HL-60/S4 (cell line): ENCODE measurements around the gene MCTS1.
"Not testable (repeated sequence)": the region's sequence is repeated elsewhere in the genome, so short reads cannot be mapped to it uniquely, and the experiment has no call there.

Experiments
- in situ Hi-C: fragments of 300-500 bp; cut with MboI; formaldehyde crosslinking; loops from 2 replicates; pipeline ENCODE4 v1.14.3; 2022; ENCODE audit warnings: low sequenced_read_pairs

The MCTS1 gene

GRCh38 chrX:120603707-120604360, at the start of gene MCTS1:
TSS of gene MCTS1 (plus strand) at chrX:120604101. CDS start at chrX:120604237, 136 bp downstream.
- in situ Hi-C loops, result no loop called here

GRCh38 chrX:120556251-120556650, 47.6 kb upstream of the MCTS1 start:
- in situ Hi-C loops, result no loop called here

DNA sequence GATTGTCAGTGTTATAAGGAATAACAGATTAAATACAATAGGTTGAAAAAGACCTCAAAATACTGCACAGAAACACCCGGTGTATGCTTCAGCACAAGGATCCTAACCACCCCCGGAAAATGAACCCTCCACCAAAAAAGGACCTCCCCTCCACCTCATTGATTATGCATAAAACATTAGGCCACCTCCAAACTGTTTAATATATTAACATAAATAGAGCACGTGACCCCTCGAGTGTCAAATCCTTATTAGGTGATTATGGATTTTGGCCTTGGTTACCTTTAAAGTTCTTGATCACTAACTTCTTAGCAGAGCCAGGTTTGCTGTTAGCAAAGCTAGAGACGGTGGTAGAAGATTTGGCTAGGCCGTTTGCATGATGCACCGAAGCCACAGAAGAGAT, 44.1 kb upstream of the MCTS1 start:
- in situ Hi-C loops, result no loop called here

DNA sequence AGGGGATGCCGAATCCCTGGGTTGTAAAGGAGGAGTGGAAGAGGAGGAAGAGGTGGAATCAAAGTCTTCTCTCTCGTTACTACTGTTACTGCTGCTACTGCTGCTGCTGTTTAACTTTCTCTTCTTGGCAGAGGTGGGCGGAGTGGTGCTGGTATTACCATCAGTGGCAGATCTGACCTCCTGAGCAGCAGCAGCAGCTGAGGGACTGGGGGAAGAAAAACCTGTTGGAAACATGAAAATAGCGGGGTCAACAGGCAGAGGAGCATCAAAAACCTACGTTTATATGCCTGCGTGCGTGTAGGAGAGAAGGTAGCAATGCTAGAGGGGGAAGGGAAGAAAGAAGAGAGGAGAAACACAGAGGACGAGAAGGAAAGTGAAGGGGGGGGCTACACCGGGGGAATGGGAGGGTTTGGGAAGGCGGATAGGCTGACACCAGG, 43.5 kb upstream of the MCTS1 start:
- in situ Hi-C loops, result no loop called here

- in situ Hi-C loops, result no loop called here
Observed at GRCh38 chrX:120560842-120561633, 42.9 kb upstream of the MCTS1 start, which contains the start of gene CUL4B. TSS of gene CUL4B (minus strand) at chrX:120560962. CDS start at chrX:120560638, 324 bp downstream.

DNA sequence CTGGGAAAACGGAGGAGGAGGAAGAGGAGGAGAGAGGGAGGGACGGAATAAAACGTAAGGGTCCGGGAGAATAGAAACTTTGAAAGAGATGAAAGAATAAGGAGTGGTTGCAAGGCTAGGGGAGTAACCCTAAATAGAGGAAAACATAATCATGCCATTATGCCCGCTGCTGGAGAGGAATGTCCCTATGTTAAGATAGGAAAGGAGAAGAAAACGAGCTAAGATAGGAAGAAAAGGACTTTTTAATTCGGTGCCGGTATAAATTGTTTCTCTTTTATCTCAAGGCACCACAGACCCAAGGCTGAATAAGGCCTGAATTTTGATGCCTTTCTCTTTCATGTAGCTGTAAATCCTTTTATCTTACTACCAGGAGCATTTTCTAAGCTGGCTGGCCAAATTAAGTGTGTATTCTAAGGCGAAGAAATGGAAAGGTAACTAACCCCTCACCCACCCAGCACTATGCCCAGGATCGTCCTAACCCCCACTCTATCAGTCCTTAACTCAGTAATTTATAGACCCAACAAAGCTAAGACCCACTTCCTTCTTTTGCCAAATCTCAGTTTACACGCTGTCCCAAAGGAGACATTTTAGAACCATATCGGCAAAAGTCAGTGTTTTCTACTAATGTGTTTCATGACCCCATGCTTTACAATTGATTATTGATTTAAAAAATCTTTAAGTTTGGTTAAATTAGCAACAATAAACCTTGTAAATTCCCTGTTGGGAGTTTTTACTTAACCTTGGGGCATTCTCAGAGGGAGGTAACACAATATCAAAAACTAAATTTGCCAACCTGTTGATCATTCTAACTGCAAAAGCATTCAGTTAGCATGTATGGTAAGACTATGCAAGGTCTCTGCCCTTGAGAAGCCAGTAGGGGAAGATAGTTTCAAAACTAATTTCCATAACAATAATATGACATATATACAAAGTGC, 42.0 kb upstream of the MCTS1 start:
- in situ Hi-C loops, result no loop called here

DNA sequence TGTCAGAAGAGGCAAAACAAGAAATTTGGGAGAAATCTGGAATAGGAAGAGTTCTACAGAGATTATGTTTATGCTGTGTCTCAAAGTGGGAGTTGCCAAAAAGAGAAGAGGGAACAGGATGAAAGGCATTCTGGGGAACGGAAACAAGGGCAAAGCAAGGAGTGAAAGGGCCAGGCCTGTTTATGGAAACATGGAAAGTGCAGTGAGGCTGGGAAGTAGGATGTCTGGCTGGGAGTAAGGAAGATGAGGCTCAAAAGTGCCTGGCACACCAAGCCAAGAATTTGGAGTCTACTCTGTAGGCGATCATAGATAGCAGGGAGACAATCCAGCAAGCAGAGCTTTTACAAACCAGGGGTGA, 41.4 kb upstream of the MCTS1 start:
- in situ Hi-C loops, result no loop called here

- in situ Hi-C loops, result no loop called here
Observed at GRCh38 chrX:120564925-120565324, 39.0 kb upstream of the MCTS1 start.

- in situ Hi-C loops, result no loop called here
Observed at GRCh38 chrX:120566817-120567216, 37.1 kb upstream of the MCTS1 start.

DNA sequence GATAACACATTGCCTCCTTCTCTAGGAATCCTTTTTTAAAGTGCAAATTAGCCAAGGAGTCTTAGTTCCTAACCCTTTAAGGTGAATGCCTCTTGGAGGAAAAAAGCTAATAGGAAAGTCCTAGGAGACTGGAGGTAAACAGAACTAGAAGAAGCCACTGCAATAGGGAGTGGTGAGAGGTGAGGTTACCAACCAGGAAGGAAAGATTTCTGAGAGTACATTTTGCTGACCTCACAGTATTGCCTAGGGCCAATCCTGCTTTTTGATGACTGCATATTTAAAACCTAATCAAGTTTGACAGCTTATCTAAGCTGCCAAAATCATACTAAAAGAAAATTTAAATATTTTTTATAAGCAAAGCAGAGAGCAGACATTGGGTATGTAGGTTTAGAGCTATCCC, 35.9 kb upstream of the MCTS1 start:
- in situ Hi-C loops, result no loop called here

DNA sequence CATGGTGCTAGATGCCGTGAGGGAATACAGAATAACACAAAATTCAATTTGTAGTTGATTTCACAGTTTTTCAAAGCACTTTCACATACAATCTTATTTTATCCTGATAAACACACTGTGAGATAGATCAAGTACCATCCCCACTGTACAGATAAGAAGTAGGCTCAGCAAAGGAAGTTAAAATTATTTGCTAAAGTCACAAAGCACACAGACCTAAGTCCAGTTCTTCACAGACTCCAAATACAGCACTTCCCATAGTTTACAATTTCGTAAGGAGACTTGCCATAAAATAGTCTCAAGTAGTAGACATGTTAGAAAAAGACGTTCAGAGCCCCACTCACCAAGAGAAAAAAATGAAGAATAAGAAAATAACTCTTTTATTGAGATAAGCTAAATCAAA, 35.3 kb upstream of the MCTS1 start:
- in situ Hi-C loops, result no loop called here

GRCh38 chrX:120570011-120570600, 33.8 kb upstream of the MCTS1 start:
- in situ Hi-C loops, result no loop called here

DNA sequence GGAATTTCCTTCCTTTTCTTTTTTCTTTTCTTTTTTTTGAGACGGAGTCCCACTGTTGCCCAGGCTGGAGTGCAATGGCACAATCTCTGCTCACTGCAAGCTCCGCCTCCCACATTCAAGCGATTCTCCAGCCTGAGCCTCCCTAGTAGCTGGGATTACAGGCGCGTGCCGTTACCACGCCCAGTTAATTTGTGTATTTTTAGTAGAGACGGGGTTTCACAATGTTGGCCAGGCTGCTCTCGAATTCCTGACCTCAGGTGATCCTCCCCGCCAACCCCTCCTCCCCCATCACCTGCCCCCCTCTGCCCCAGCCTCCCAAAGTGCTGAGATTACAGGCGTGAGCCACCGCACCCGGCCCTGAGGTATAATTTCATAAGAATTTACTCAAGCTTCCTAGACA, 30.1 kb upstream of the MCTS1 start:
- in situ Hi-C loops, result not testable (repeated sequence)

DNA sequence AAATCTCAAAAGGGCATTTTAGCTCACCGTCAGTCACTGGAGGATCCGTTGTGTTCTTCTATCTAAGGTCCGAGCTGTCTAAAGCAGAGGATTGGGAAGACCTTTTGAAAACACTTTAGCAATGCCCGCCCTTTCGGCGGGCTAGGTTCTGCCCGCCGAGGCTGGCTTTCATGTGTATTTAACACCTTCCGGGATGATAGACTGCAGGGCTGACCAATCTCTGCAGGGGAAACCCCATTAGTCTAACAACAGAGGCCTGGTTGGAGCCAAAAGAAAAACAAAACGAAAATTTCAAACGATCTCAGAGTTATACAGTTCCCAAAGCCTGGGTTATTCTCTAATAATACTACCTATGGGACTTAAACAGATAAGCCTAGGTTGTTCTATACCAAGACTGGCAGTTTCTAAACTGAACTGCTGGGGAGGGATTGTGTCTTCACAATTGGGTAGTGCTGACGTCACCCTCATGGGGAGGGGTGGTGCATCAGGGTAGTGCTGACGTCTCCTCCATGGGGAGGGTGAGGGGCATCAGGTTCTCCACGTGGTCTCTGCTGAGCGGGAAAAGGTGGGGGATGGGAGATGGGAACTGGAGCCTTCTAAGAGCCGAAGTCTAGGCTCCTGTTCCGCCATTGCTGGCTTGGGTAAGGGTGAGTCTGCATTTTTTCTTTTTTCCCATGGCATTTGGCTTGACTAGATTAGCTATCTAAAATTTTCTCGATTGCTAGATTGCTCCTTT, 28.4 kb upstream of the MCTS1 start:
- in situ Hi-C loops, result no loop called here

- in situ Hi-C loops, result no loop called here
Observed at GRCh38 chrX:120585702-120586101, 18.2 kb upstream of the MCTS1 start.

DNA sequence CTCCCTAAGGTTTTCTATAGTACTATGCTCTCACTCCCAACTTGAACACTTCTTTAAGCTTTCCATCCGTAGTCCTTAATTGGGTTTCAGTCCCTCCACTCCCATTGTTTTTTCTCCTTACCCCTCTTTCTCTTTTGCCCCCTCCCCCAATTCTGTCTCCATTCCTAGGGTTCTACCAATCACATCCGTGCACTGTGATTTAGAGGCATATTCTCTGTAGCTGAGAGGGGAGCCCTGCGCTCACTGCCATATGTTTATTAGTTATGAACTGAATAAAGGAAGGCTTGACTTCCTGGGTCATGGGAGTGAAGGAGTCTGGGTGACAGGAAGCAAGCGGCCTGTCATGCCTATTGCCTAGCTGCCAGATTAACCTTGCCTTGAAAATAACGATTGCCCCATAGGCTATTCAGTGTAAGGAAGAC, 471 bp downstream of the MCTS1 start:
- in situ Hi-C loops, result no loop called here

DNA sequence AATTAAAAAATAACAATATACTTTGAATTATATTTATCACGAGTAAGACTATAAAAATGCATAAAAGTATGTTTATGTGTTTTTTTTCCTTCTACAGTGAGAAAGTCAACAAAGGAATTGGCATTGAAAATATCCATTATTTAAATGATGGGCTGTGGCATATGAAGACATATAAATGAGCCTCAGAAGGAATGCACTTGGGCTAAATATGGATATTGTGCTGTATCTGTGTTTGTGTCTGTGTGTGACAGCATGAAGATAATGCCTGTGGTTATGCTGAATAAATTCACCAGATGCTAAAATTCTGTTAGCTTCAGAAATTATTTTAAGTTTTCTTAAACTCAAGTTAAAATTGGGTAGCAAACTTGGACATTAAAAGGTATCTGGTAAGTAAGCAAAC, 8.2 kb downstream of the MCTS1 start:
- in situ Hi-C loops, result no loop called here

DNA sequence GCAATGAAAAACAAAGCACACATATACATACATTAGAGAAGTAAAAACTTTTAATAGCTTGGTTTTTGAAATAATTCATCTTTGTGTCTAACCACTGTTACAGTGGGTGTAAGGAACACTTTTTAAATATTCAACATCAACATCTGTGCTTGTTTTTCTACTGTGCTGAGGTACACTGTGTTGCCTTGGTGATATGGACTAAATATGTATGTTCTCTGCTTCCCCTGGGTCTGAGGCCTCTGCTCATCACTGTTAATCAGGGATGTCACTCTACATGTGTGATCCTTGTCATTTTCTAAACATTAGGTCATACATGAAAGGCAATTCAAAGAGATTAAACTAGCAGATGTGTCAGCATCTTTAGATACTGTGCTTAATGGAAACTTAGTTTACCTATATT, 10.9 kb downstream of the MCTS1 start:
- in situ Hi-C loops, result no loop called here

DNA sequence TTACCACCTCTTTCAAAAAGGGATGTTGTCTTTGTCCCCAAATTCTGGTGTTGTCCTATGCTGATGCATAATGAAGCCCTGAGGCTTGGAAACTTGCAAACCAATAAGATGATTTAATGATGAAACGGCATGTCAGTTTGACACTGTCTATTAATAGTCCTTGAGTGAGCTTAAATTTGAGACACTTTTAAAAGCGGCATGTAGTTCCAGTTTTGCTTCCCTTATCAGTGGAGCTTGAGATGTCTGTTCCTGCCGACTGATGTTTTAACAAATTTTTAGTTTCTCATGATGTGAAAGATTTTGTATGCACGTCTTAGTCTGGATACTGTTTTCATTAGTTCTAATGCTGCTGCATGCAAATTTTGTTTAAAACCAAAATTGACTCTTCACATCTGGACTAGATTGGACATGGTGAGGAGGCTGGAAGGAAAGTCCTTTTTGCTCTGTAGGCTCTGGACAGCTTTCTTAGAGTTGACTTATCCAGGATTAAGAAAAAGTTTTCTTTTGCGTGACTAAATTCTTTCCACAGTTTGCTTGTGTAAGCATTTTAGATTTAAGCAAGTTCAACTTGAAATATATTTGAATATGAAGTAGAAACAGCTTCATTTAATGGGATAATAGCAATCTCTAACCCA, 14.2 kb downstream of the MCTS1 start:
- in situ Hi-C loops, result no loop called here

- in situ Hi-C loops, result no loop called here
Observed at GRCh38 chrX:120625371-120625770, 21.5 kb downstream of the MCTS1 start.
